Stimulated activated naive CD8-positive, alpha-beta T cell treated with anti-CD3 and anti-CD28 coated beads, Interleukin-15, Interleukin-2, amounts not matched to agents 100 U/mL and 50 U/mL, for 24 hours (primary cell): Measurements from ENCODE around the gene RAI1.
A peak's percentile ranks its signal among the peaks of the same experiment; 100 is the strongest.
"Not testable (repeated sequence)": the region's sequence is repeated elsewhere in the genome, so short reads cannot be mapped to it uniquely, and the experiment has no call there.

Experiments used
- ATAC-seq: fragments of 150-1000 bp; cut with Tn5 transposase; one replicate; pipeline ENCODE4 v1.10.0; 2021
- DNase-seq: peaks from one replicate; pipeline ENCODE4 v3.0.0; 2021

Gene RAI1

DNA sequence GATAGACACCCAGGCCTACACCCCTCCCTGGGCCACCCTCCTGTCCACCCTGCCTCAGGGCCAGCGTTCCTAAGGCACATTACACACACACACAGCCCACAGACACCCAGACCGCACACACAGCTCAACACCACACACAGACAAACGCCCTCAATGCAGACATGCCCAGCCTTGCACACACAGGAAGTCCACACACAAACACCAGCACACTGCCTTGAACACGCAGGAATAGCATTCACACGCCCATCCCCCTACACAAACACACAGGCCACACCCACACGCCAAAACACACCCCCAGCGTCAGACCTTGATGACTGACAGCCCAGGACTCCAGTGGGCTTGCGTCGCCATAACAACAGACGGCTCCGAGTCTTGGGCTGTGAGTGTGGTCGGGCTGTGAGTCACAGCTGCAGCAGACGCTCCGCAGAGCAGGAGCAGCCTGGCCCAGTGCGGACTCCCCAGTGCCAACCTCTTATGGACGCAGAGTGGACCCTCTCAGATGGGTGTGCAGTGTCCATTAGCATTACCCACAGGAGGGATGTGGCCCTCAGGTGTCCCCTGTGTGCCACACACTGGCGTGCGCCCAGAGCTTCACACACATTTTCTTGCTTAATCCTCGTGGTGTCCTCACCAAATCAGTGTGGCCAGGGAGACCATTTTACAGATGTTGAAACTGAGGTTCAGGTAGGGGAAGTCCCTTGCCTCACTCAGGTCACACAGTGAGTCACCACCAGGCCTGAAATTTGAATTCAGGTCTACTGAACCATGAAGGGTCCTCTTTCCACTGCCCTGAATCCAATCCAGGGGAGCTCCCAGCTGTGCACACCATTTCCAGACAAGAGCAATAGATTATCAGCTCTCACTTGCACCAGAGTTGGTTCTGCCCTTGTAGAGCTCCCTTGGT lies 17.8 kb upstream of the RAI1 start:
- DNase-seq (peak; percentile 80), ATAC-seq (peak; percentile 99)

DNA sequence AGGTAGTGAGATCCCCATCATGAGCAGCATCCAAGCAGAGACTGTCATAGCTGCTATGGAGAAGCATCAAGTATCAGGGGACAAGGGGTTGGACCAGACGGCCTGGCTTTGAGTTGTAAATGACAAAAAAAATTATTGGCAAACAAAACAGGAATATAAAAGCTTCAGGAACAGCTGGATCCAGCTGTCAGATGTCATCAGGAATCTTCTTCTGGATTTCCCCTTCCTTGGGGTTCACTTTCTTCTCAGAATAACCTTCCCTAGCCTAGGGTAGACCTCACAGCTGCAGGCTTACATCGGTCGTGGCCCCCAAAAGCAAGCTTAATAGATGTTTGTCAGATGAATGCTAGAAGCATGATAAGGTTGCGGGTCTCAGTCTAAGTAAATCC lies 17.2 kb upstream of the RAI1 start:
- DNase-seq: no peak
- no peak for ATAC-seq

GRCh38 chr17:17665255-17665654 lies 16.0 kb upstream of the RAI1 start:
- DNase-seq: no peak
- ATAC-seq: no peak

DNA sequence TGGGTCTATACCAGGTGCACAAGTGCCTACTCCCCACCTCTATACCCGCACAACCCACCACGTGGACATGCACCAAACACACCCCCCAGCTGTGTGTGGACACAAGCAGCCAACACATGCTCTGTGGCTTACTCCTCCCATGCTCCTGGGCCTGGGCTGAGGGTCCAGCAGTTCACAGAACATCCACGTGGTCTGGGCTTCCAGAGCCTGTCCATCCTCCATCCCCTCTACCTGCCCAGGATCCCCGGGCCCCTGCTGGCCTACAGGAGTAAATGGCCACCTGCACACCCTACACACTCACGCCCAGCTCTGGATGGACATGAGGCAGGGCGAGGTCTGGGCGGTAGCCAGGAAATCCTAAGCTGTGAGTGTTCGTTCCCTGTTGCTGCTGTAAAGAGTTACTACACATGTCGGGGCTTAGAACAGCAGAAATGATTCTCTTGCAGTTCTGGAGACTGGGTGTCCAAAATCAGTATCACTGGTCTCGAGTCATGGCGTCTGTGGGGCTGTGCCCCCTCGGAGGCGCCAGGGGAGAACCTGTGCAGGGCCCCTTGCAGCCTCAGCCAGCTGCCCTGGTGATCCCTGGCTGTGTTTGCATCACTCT lies 15.0 kb upstream of the RAI1 start:
- ATAC-seq (no peak), DNase-seq (no peak)

- ATAC-seq (no peak), DNase-seq (no peak)
Measured at GRCh38 chr17:17667231-17667630, 14.0 kb upstream of the RAI1 start.

DNA sequence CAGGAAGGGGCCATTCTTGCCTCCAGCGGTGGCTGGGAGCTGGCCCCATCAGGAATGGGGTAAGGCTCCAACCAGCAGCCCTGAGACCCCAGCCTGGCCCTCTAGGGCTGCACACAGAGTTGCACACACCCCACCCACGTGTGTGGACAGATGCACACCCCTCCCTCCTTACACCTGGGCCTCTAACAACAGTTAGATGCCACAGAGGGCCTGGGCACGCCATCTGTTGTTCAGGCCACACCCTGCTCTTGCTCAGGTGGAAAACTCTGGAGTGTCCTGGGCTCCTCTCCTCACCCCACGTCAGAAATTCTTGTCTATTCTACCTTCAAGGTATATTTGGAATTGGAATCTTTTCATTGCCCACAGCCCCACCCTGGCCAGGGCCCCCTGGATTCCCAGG lies 13.3 kb upstream of the RAI1 start:
- no peak for ATAC-seq
- no peak for DNase-seq

DNA sequence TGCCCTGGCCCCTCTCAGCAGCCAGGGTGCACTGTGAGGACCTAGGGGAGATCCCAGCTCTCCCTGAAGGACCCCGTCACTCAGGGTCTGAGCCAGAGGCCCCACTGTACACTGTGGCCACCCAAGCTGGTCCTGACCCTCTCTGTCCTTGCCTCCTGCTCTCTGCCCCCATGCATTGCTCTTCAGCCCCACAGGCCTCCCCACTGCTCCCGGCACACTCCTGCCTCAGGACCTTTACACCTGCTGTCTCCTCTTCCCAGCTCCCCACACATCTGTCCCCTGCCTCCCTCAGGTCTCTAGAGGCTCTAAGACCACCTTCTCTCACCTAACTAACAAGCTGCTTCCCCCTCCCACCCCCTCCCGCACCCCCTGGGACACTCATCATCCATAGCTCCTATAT lies 12.9 kb upstream of the RAI1 start:
- ATAC-seq: no peak
- DNase-seq: no peak

GRCh38 chr17:17668775-17669579 lies 12.3 kb upstream of the RAI1 start:
- ATAC-seq (peak; percentile 69), DNase-seq (peak; percentile 46)

DNA sequence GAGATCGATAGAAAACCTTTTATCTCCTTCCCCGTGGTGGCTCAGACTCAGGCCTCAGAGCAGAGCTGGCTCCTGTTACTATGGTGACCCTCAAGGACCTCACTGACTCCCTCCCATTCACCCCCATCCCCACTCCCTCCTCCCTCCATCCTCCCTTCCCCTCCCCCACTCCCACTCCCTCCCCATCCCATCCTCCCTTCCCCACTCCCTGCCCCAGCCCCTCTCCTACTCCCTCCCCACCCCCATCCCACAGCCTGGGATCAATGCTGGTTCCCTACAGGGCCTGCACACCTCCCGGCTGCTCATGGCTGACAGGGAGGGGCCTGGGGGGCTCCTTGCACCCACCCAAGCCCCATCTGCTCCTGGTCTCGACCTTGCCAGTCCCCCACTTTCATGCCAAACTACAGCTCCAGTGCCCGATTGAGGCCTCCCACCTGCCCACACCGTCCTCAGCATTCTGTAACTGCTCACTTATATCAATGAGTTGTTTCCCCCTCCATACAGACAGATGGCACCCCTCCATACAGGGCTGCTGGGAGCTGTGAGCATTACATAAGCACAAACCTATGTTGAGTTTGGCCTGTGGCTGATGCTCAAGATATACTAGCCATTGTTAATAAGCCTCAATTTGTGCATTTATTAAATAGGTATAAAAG lies 11.6 kb upstream of the RAI1 start:
- DNase-seq (no peak), ATAC-seq (no peak)

- DNase-seq (no peak), ATAC-seq (no peak)
Measured at GRCh38 chr17:17670701-17671305, 10.5 kb upstream of the RAI1 start.

GRCh38 chr17:17671369-17672129 lies 9.7 kb upstream of the RAI1 start:
- DNase-seq (no peak), ATAC-seq (no peak)

DNA sequence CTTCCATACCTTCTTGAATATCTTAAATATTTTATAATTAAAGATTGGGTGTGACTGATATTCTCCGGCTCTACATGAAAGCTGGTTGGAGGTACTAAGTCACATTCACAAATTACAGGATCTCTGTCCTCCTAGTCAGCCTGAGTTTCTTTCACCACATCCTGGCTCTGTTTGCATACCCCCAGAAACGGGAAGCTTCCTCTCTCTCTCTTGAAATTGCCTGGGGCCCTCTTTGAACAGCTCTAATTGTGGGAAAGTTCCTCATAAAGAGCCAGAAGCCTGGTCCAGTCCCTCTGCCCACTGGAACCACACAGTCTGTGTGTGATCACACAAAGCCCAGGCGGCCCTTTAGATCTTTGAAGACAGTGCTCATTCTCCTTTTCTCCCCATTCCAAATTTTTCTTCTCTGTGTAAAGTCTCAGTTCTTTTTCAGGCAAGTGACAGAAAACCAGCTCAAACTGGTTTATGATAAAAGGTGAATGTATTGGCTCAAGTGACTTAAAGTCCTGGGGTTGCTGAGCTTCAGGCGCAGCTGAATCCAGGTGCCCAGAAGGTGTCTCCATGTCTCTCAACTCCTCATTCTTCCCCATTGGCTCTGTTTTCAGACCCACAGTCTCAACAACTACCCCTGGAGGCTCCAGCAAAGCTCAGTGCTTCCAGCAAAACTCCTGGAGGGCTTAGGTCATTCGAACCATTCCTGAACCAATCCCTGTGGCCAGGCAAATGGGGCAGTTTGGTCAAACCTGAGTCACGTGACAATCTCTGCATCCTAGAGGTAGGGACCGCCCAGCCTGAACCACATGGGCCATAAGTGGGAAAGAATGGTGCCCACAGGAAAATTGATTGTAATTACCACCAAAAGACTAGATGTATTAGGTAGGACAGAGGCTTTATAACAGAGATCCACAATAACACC lies 8.5 kb upstream of the RAI1 start:
- DNase-seq (no peak), ATAC-seq (no peak)

DNA sequence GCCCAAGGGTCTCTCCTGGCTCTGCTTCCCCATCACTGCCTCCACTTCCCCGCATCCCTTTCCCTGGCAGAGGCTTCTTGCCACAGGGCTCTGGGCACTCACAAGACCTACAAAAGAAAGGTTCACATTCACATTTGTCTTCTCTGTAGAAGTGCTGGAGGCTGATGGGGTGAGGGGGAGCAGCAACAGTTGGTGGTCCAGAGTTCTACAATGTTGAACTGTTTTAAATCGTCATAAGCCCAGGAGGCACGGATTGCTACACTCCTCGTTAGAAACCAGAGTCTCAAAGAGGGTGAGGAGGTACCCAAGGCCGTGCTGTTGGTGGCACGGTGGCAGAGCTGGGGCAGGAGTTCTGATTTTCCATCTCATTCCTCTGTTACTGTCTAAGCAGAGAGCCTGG lies 5.8 kb upstream of the RAI1 start:
- ATAC-seq (peak; percentile 19), DNase-seq (no peak)

- ATAC-seq: no peak
- no peak for DNase-seq
Measured at GRCh38 chr17:17675925-17676534, 5.2 kb upstream of the RAI1 start.

DNA sequence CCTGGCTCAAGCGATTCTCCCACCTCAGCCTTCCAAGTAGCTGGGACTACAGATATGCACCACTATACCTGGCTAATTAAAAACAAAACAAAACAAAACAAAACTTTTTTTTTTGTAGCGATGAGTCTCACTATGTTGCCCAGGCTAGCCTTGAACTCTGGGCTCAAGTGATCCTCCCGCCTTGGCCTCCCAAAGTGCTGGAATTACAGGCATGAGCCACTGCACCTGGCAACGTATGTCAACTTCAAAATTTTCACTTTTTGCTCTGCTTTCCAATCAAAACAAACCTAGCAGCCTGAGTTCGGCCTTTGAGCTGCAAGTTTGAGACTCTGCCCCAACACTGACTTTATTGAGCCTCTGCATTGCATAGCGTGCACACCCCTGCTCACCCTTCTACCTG lies 4.5 kb upstream of the RAI1 start:
- ATAC-seq: no peak
- DNase-seq: no peak

- ATAC-seq (no peak), DNase-seq (no peak)
Measured at GRCh38 chr17:17677299-17678040, 3.8 kb upstream of the RAI1 start.

GRCh38 chr17:17678063-17678699 lies 3.1 kb upstream of the RAI1 start:
- DNase-seq, ATAC-seq: not testable (repeated sequence)

DNA sequence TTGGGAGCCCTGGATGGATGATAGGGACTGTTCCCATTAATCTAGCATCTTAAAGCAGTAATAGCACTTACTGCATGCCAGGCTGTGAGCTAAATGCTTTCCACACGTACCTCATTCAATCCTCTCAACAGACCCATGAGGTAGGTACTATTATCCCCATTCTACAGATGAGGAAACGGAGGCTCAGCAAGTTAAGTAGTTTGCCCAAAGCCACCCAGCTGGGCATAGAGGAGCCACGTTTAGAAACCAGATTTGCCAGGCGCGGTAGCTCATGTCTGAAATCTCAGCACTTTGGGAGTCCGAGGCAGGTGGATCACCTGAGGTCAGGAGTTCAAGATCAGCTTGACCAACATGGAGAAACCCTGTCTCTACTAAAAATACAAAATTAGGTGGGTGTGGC lies 2.0 kb upstream of the RAI1 start:
- no peak for DNase-seq
- ATAC-seq: no peak
